Stomach (tissue), 4 donors: ENCODE measurements around the gene ERBIN.

Source experiments
- EP300 ChIP-seq: sonication (generic); formaldehyde crosslinking; IDR thresholded peaks from one replicate; pipeline ENCODE4 v1.6.1; 2017; ENCODE audit warnings: antibody characterized with exemption
- POLR2A ChIP-seq, 4 donors: fragments of 450-650 bp; IDR thresholded peaks; one replicate each; pipeline ENCODE4 v1.6.1; 2016; ENCODE audit warnings: antibody characterized with exemption in 4 of 4, control low read depth in 2 of 4, mild to moderate bottlenecking in 1 of 4, moderate library complexity in 1 of 4
- POLR2AphosphoS5 ChIP-seq, 3 donors: sonication (generic); formaldehyde crosslinking; IDR thresholded peaks; one replicate each; pipeline ENCODE4 v1.6.1; 2016; ENCODE audit warnings: antibody characterized with exemption in 3 of 3
- TF ChIP-seq, protein P1 (sequence below), 7 experiments: fragments of 450-650 bp in 4 of 7; fragments of 200-600 bp in 3 of 7; sonication (generic) in 3 of 7; IDR thresholded peaks; one replicate each; pipeline ENCODE4 v1.5.1; 2016 to 2019; ENCODE audit warnings: antibody characterized with exemption in 7 of 7, control low read depth in 2 of 7, mild to moderate bottlenecking in 1 of 7

DNA sequence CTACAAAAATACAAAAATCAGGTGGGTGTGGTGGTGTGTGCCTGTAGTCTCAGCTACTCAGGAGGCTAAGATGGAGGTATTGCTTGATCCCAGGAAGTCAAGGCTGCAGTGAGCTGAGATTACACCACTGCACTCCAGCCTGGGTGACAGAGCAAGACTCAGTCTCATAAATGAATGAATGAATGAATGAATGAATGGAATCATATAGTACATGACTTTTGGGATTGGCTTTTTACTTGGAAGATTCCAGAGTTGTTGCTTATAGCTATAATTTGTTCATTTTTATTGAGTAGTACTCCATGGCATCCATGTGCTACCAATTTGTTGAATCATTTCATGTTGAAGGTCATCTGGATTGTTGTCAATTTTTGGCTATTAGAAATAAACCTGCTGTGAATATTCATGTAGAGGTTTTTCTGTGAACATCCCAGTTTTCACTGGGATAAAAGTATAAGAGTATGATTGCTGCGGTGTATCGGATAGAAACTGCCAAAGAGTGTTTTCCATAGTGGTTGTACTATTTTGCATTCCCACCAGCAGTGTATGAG is 19.9 kb downstream of the ERBIN start:
- no peak for TF ChIP-seq POLR2A (IDR thresholded peaks at IDR 0.05)
- TF ChIP-seq, protein P1, sequence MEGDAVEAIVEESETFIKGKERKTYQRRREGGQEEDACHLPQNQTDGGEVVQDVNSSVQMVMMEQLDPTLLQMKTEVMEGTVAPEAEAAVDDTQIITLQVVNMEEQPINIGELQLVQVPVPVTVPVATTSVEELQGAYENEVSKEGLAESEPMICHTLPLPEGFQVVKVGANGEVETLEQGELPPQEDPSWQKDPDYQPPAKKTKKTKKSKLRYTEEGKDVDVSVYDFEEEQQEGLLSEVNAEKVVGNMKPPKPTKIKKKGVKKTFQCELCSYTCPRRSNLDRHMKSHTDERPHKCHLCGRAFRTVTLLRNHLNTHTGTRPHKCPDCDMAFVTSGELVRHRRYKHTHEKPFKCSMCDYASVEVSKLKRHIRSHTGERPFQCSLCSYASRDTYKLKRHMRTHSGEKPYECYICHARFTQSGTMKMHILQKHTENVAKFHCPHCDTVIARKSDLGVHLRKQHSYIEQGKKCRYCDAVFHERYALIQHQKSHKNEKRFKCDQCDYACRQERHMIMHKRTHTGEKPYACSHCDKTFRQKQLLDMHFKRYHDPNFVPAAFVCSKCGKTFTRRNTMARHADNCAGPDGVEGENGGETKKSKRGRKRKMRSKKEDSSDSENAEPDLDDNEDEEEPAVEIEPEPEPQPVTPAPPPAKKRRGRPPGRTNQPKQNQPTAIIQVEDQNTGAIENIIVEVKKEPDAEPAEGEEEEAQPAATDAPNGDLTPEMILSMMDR (IDR thresholded peaks at IDR 0.05), result no peak
- no peak for TF ChIP-seq POLR2AphosphoS5 (IDR thresholded peaks at IDR 0.05)
- TF ChIP-seq EP300, result no peak
